ENCODE data around the gene ACSM6. TPM values are rescaled to one million over a fixed set of nuclear protein-coding genes. Genes with fewer than 3 reads are reported as not detected.

Gene ACSM6
- total RNA-seq, 1 experiment from 2014 or later: not detected

- TF ChIP-seq, protein P1, sequence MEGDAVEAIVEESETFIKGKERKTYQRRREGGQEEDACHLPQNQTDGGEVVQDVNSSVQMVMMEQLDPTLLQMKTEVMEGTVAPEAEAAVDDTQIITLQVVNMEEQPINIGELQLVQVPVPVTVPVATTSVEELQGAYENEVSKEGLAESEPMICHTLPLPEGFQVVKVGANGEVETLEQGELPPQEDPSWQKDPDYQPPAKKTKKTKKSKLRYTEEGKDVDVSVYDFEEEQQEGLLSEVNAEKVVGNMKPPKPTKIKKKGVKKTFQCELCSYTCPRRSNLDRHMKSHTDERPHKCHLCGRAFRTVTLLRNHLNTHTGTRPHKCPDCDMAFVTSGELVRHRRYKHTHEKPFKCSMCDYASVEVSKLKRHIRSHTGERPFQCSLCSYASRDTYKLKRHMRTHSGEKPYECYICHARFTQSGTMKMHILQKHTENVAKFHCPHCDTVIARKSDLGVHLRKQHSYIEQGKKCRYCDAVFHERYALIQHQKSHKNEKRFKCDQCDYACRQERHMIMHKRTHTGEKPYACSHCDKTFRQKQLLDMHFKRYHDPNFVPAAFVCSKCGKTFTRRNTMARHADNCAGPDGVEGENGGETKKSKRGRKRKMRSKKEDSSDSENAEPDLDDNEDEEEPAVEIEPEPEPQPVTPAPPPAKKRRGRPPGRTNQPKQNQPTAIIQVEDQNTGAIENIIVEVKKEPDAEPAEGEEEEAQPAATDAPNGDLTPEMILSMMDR (conservative IDR thresholded peaks at IDR 0.05; ENCODE audit: low read depth, low read length): no peak
- TF ChIP-seq EZH2 (IDR thresholded peaks at IDR 0.05; ENCODE audit: borderline replicate concordance, low read depth, low read length, poor library complexity, severe bottlenecking): no peak
- BruUV-seq (replicated peaks): no TSS peak
- no peak for DNase-seq (ENCODE audit: low spot score)
- ChIA-PET CTCF (interaction anchor here (0.5 kb wide), 1 partner anchor 179 kb away, joined by 3 read pairs; no protein-coding TSS in a partner anchor), POLR2A (ENCODE audit: low non-redundant PET) (no interaction called here)
- Histone ChIP-seq H3K36me3 (ENCODE audit: insufficient read depth, low read length, poor library complexity, severe bottlenecking) (no peaks in the 10 kb centered on the region), H3K27me3 (replicated peaks; ENCODE audit: insufficient read depth, low read depth, low read length, poor library complexity) (peaks cover 44% of the 10 kb centered on the region), H3K9me3 (ENCODE audit: low read depth, low read length, poor library complexity, severe bottlenecking) (no peaks in the 10 kb centered on the region), H3K4me1 (ENCODE audit: insufficient read depth, low read length, poor library complexity, severe bottlenecking) (no peaks in the 10 kb centered on the region), H3K27ac (ENCODE audit: low read depth, low read length, poor library complexity, severe bottlenecking) (no peak overlapping the region), H3K4me3 (ENCODE audit: low read depth, low read length, poor library complexity, severe bottlenecking) (no peak overlapping the region)
- intact Hi-C loops (cut with micrococcal nuclease; ENCODE audit: unreplicated experiment): loop anchor here (5.0 kb wide), 1 partner anchor 175 kb away; no protein-coding TSS in a partner anchor
Measured at GRCh38 chr10:95187617-95188016, 6.4 kb upstream of the ACSM6 start.

- BruUV-seq (replicated peaks): no TSS peak
- Histone ChIP-seq H3K27me3 (replicated peaks; ENCODE audit: insufficient read depth, low read depth, low read length, poor library complexity) (peaks cover 34% of the 10 kb centered on the region), H3K36me3 (ENCODE audit: insufficient read depth, low read length, poor library complexity, severe bottlenecking) (no peaks in the 10 kb centered on the region), H3K4me1 (ENCODE audit: insufficient read depth, low read length, poor library complexity, severe bottlenecking) (no peaks in the 10 kb centered on the region), H3K4me3 (ENCODE audit: low read depth, low read length, poor library complexity, severe bottlenecking) (no peak overlapping the region), H3K9me3 (ENCODE audit: low read depth, low read length, poor library complexity, severe bottlenecking) (no peaks in the 10 kb centered on the region), H3K27ac (ENCODE audit: low read depth, low read length, poor library complexity, severe bottlenecking) (no peak overlapping the region)
- no peak for TF ChIP-seq EZH2 (IDR thresholded peaks at IDR 0.05; ENCODE audit: borderline replicate concordance, low read depth, low read length, poor library complexity, severe bottlenecking)
- TF ChIP-seq, protein P1 (conservative IDR thresholded peaks at IDR 0.05; ENCODE audit: low read depth, low read length): no peak
- intact Hi-C loops (cut with micrococcal nuclease; ENCODE audit: unreplicated experiment): loop anchor here (5.0 kb wide), 1 partner anchor 174 kb away; no protein-coding TSS in a partner anchor
- CTCF ChIA-PET: no interaction called here
- POLR2A ChIA-PET (ENCODE audit: low non-redundant PET): interaction anchor here (0.5 kb wide), 1 partner anchor 38 kb away, joined by 3 read pairs; no protein-coding TSS in a partner anchor
- DNase-seq (ENCODE audit: low spot score): no peak
Measured at GRCh38 chr10:95188593-95188992, 5.4 kb upstream of the ACSM6 start.

DNA sequence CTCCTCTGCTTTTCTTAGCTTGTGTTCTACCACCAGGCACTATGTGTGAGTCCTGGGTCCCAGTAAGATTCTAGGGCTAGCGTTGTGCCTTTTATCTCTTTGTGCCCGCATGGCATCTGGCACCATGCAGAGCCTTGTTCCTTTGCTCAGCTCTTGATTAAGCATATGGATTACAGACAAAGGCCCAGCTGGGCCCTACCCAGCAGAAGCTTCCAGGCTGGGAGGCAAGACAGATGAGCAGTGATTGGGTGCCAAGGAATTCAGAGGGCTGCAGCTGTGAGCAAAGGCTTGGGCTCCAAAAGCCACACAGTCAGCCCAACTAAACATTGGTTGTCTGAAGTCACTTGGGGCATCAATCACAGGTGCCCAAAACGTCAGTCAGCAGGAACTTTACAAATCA, 2.0 kb downstream of the ACSM6 start:
- no peak for DNase-seq (ENCODE audit: low spot score)
- no TSS peak for BruUV-seq (replicated peaks)
- ChIA-PET POLR2A (ENCODE audit: low non-redundant PET) (no interaction called here), CTCF (interaction anchor here (0.8 kb wide), 1 partner anchor 50 kb away, joined by 3 read pairs; no protein-coding TSS in a partner anchor)
- Histone ChIP-seq H3K36me3 (ENCODE audit: insufficient read depth, low read length, poor library complexity, severe bottlenecking) (no peaks in the 10 kb centered on the region), H3K27me3 (replicated peaks; ENCODE audit: insufficient read depth, low read depth, low read length, poor library complexity) (peaks cover under 1% of the 10 kb centered on the region), H3K4me3 (ENCODE audit: low read depth, low read length, poor library complexity, severe bottlenecking) (no peak overlapping the region), H3K9me3 (ENCODE audit: low read depth, low read length, poor library complexity, severe bottlenecking) (no peaks in the 10 kb centered on the region), H3K4me1 (ENCODE audit: insufficient read depth, low read length, poor library complexity, severe bottlenecking) (no peaks in the 10 kb centered on the region), H3K27ac (ENCODE audit: low read depth, low read length, poor library complexity, severe bottlenecking) (no peak overlapping the region)
- TF ChIP-seq, protein P1 (conservative IDR thresholded peaks at IDR 0.05; ENCODE audit: low read depth, low read length): no peak
- no peak for TF ChIP-seq EZH2 (IDR thresholded peaks at IDR 0.05; ENCODE audit: borderline replicate concordance, low read depth, low read length, poor library complexity, severe bottlenecking)
- intact Hi-C loops (cut with micrococcal nuclease; ENCODE audit: unreplicated experiment): no loop called here

Data from A673 (cell line).